Ascending aorta (tissue), 2 donors: ENCODE measurements around the gene RALGAPA2. TPM values are rescaled to one million over a fixed set of nuclear protein-coding genes. Genes with fewer than 3 reads are reported as not detected.

ENCODE experiments used
- DNase-seq, 2 donors: peaks; one replicate each; pipeline ENCODE4 v3.0.0-alpha.2; 2019; ENCODE audit warnings: low spot score in 2 of 2
- H3K27ac ChIP-seq, 2 donors: fragments of 200-600 bp; sonication (generic); one replicate each; pipeline ENCODE4 v1.5.1; 2016 to 2017; ENCODE audit warnings: mild to moderate bottlenecking in 1 of 2
- H3K27me3 ChIP-seq: fragments of 200-600 bp; sonication (generic); one replicate; pipeline ENCODE4 v1.5.1; 2017
- H3K36me3 ChIP-seq, 2 donors: fragments of 200-600 bp; sonication (generic); one replicate each; pipeline ENCODE4 v1.5.1; 2016
- H3K4me1 ChIP-seq, 2 donors: fragments of 200-600 bp; sonication (generic); one replicate each; pipeline ENCODE4 v1.5.1; 2016 to 2017; ENCODE audit warnings: mild to moderate bottlenecking in 1 of 2
- H3K4me3 ChIP-seq, 2 donors: fragments of 200-600 bp; sonication (generic); one replicate each; pipeline ENCODE4 v1.5.1; 2016 to 2017; ENCODE audit warnings: mild to moderate bottlenecking in 1 of 2
- H3K9me3 ChIP-seq, 2 donors: fragments of 200-600 bp; sonication (generic); one replicate each; pipeline ENCODE4 v1.5.1; 2016
- intact Hi-C: fragments of 100-400 bp; cut with DNase I; formaldehyde crosslinking; loops from one replicate; pipeline ENCODE4 v1.15.1; 2023
- total RNA-seq: library from RNA; depleted of rRNA; stranded (reverse); fragments of >200 nt; gene quantifications from one replicate; pipeline ENCODE4 v1.1.0, GENCODE V29; 2016
- TF ChIP-seq, protein P1 (sequence below), 3 experiments: fragments of 200-600 bp in 2 of 3; fragments of 450-650 bp in 1 of 3; sonication (generic) in 2 of 3; IDR thresholded peaks; one replicate each; pipeline ENCODE4 v1.5.1; 2016 to 2019; ENCODE audit warnings: antibody characterized with exemption in 3 of 3, mild to moderate bottlenecking in 1 of 3, moderate library complexity in 1 of 3

Gene RALGAPA2
- total RNA-seq, 1 donor from 2014 or later: 68.9 TPM

DNA sequence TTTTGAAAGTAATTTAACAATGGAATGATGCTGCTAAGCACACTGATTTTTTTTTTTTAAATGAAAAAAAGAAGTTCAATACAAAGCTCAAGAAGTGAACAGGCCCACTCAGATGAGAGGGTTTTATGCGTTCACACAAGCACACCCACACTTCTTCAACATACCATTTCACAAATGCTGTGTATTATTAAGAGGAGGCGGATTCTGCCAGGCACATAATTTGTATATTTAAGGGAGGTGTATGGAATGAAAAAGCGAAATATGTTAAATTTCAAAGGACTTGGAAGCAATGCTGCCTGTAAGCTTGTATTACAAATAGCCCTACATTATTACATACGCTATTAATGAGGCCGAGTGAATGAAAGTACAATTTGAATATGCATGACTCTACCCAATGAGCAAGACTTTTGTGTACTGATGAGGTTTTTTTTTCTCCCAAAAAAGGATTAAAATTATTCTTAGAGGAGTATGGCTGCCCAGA lies 220.6 kb downstream of the RALGAPA2 start:
- Histone ChIP-seq H3K27ac (no peak overlapping the region), H3K4me3 (no peak overlapping the region), H3K27me3 (no peaks in the 10 kb centered on the region), H3K36me3 (peaks cover 9 to 33% of the 10 kb centered on the region in 2 donors), H3K4me1 (no peaks in the 10 kb centered on the region), H3K9me3 (no peaks in the 10 kb centered on the region)
- TF ChIP-seq, protein P1, sequence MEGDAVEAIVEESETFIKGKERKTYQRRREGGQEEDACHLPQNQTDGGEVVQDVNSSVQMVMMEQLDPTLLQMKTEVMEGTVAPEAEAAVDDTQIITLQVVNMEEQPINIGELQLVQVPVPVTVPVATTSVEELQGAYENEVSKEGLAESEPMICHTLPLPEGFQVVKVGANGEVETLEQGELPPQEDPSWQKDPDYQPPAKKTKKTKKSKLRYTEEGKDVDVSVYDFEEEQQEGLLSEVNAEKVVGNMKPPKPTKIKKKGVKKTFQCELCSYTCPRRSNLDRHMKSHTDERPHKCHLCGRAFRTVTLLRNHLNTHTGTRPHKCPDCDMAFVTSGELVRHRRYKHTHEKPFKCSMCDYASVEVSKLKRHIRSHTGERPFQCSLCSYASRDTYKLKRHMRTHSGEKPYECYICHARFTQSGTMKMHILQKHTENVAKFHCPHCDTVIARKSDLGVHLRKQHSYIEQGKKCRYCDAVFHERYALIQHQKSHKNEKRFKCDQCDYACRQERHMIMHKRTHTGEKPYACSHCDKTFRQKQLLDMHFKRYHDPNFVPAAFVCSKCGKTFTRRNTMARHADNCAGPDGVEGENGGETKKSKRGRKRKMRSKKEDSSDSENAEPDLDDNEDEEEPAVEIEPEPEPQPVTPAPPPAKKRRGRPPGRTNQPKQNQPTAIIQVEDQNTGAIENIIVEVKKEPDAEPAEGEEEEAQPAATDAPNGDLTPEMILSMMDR (IDR thresholded peaks at IDR 0.05): no peak
- DNase-seq: no peak
- intact Hi-C loops: no loop called here

DNA sequence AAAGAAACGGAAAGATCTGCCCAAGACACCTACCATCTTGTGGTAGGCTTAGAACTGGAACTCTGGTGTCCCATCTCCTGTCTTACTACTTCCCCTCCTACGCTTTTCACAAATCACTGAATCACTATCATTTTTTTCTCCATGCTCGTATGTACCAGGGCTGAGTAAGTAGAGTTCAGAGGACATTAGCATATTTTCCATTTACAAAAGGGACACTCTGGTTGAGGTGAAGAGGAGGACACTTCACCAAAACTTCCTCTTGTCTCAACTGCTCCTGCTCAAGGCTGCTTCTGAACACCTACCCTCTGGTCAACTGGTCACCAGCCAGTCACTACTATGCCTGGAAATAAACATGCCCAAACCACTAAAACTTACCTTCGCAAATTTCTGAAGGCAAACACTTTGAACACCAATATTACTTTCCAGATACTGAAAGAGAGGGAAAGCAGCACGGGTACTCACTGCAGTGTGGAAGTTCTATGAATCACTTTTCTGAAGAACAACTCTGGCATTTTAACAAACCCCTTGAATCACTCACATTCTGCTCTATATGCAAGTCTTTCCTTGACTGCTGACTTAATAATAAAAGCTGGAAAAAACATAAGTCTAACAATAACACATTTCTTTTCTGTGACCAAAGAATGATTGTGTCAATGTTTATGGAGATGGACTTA lies 221.2 kb downstream of the RALGAPA2 start:
- no peak overlapping the region for H3K4me3 ChIP-seq
- no peak for DNase-seq
- H3K9me3 ChIP-seq: no peaks in the 10 kb centered on the region
- TF ChIP-seq, protein P1 (IDR thresholded peaks at IDR 0.05): no peak
- H3K27ac ChIP-seq: no peak overlapping the region
- no peaks in the 10 kb centered on the region for H3K27me3 ChIP-seq
- no peaks in the 10 kb centered on the region for H3K4me1 ChIP-seq
- intact Hi-C loops: no loop called here
- H3K36me3 ChIP-seq: peaks cover 9 to 31% of the 10 kb centered on the region in 2 donors

DNA sequence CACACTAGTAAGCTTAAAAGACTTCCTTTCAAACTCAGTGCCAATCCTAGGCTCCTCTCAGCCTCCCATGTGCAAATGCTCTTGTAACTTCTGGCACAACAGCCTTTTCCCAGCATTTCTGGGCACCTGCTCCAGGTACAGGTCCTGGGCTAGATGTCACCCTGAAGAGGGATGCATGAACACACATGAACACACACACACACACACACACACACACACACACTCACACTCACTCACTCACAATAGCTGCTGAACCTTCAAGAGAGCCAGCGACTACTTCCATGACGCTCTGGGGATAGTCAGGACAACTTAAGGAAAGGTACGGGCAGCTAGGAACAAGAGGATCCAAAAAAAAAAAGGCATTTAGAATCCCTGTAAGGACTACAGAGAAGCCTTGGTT lies 221.8 kb downstream of the RALGAPA2 start:
- no peak for DNase-seq
- H3K27ac ChIP-seq: no peak overlapping the region
- H3K9me3 ChIP-seq: no peaks in the 10 kb centered on the region
- no peaks in the 10 kb centered on the region for H3K27me3 ChIP-seq
- H3K36me3 ChIP-seq: peaks cover 9 to 30% of the 10 kb centered on the region in 2 donors
- TF ChIP-seq, protein P1 (IDR thresholded peaks at IDR 0.05): no peak
- H3K4me3 ChIP-seq: no peak overlapping the region
- no peaks in the 10 kb centered on the region for H3K4me1 ChIP-seq
- intact Hi-C loops: no loop called here

DNA sequence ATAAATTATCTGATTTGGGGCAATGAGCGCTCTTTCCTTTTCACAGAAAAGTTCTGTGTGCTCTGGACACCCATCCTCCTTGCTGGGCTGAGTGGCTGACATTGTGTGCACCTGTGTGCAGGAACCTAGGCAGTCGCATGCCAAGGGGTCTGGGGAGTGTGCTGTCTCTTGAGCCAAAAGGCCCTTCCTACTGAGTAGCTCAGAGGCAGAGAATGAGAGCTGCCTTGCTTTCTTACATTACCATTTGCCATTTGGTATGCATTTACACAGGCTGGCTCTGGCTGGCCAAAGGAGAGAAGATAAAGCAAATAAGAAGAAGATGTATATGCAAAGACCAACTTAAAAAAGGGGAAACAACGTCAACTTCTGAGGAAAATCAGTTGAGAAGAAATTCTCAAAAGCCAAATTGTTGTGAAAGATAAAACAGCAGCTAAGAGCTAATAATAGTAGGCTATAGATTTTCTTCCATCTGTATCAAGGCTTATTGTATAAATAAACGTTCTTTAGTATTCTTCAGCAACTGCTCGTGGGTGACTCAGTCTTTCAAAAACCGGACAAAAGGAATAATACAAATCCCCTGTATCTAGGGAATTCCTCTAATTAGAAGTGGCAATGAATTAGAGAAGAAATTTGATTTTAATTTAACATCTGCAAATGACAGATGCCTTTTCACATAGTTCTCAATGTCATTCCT lies 222.6 kb downstream of the RALGAPA2 start:
- Histone ChIP-seq H3K9me3 (no peaks in the 10 kb centered on the region), H3K27me3 (no peaks in the 10 kb centered on the region), H3K4me1 (no peaks in the 10 kb centered on the region), H3K27ac (no peak overlapping the region), H3K4me3 (no peak overlapping the region), H3K36me3 (peaks cover 9 to 30% of the 10 kb centered on the region in 2 donors)
- intact Hi-C loops: no loop called here
- no peak for DNase-seq
- TF ChIP-seq, protein P1 (IDR thresholded peaks at IDR 0.05): no peak

DNA sequence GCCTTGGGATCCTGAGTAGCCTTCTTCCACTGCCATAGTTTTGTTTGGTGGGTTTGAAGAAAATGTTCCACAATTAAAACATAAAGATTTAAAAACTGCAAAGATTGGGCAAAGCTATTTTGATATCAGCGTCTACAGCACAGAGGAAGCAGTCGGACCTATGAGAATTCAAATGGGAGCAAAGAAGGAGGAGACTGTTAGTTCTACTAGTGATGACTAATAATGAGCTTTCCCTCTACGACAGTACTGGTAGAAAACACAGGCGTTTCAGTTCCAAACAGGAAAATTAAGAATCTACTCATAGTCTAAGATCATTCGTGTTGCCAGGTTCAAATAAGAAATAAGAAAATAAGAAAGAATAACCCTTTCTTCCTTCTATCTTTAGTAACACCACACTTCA lies 223.4 kb downstream of the RALGAPA2 start:
- H3K9me3 ChIP-seq: no peaks in the 10 kb centered on the region
- intact Hi-C loops: no loop called here
- TF ChIP-seq, protein P1 (IDR thresholded peaks at IDR 0.05): no peak
- DNase-seq: no peak
- no peaks in the 10 kb centered on the region for H3K27me3 ChIP-seq
- no peak overlapping the region for H3K4me3 ChIP-seq
- peaks cover 3 to 26% of the 10 kb centered on the region in 2 donors for H3K36me3 ChIP-seq
- no peaks in the 10 kb centered on the region for H3K4me1 ChIP-seq
- H3K27ac ChIP-seq: no peak overlapping the region
